ENCODE results near the gene CABLES2. TPM values are rescaled to one million over a fixed set of nuclear protein-coding genes. Genes with fewer than 3 reads are reported as not detected.

The CABLES2 gene
- total RNA-seq, 1 experiment from 2014 or later = 7.5 TPM

DNA sequence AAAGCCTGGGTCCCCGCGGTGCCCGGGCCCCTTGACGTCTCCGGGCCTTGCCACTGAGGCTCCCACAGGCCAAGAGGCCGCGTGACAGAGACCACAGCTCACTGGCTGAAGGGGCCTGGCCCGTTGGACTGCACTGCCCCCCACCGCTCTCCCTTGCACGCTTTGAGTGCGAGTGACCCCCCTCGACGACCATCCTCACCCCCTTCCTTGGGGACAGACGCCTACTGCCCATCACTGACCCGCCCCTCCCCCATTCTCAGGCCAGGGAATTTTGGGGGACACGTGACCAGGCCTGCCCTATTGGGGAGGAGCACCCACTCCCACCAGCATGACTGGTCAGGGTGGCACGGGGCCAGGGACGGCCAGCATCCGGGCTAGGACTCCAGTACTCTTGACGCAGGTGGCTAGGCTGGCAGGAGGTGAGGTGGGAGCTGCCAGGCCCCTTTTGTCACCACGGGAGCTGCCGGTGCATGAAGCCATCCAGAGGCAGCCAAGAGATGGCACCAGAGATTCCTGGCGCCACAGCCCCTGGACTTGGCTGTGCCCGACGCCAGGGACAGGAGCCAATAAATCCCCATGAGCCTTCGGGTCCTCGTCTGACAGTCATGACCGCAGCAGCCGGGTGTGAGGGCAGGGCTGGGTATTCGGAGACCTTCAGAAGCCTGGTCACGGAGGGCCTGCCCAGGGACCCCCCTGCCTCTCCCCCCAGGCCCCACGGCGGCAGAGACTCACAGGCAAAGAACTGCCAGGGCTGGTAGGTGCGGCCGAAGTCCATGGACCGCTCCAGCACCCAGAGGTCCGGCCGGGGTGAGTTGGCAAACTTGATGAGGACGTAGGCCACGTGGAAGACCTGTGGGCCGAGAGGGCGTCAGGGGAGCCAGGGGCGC, 54.4 kb downstream of the CABLES2 start (continued):
- TF ChIP-seq JAZF1 (CRISPR knock-in tag; IDR thresholded peaks at IDR 0.05) (no peak), USF1 (CRISPR knock-in tag; IDR thresholded peaks at IDR 0.05) (no peak)
- TF ChIP-seq, protein P1, sequence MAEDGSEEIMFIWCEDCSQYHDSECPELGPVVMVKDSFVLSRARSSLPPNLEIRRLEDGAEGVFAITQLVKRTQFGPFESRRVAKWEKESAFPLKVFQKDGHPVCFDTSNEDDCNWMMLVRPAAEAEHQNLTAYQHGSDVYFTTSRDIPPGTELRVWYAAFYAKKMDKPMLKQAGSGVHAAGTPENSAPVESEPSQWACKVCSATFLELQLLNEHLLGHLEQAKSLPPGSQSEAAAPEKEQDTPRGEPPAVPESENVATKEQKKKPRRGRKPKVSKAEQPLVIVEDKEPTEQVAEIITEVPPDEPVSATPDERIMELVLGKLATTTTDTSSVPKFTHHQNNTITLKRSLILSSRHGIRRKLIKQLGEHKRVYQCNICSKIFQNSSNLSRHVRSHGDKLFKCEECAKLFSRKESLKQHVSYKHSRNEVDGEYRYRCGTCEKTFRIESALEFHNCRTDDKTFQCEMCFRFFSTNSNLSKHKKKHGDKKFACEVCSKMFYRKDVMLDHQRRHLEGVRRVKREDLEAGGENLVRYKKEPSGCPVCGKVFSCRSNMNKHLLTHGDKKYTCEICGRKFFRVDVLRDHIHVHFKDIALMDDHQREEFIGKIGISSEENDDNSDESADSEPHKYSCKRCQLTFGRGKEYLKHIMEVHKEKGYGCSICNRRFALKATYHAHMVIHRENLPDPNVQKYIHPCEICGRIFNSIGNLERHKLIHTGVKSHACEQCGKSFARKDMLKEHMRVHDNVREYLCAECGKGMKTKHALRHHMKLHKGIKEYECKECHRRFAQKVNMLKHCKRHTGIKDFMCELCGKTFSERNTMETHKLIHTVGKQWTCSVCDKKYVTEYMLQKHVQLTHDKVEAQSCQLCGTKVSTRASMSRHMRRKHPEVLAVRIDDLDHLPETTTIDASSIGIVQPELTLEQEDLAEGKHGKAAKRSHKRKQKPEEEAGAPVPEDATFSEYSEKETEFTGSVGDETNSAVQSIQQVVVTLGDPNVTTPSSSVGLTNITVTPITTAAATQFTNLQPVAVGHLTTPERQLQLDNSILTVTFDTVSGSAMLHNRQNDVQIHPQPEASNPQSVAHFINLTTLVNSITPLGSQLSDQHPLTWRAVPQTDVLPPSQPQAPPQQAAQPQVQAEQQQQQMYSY (CRISPR knock-in tag; IDR thresholded peaks at IDR 0.05) = no peak

- TF ChIP-seq ZNF263 (CRISPR knock-in tag; IDR thresholded peaks at IDR 0.05; ENCODE audit: low read depth) (no peak), FOXP1 (CRISPR knock-in tag; IDR thresholded peaks at IDR 0.05; ENCODE audit: borderline replicate concordance) (no peak), JAZF1 (CRISPR knock-in tag; IDR thresholded peaks at IDR 0.05) (no peak), GRHL2 (CRISPR knock-in tag; IDR thresholded peaks at IDR 0.05; ENCODE audit: insufficient replicate concordance, severe bottlenecking) (no peak), CREB1 (CRISPR knock-in tag; IDR thresholded peaks at IDR 0.05) (no peak), ATF1 (CRISPR knock-in tag; IDR thresholded peaks at IDR 0.05) (no peak), SP1 (CRISPR knock-in tag; conservative IDR thresholded peaks at IDR 0.05) (no peak), IRF2 (CRISPR knock-in tag; IDR thresholded peaks at IDR 0.05; ENCODE audit: borderline replicate concordance, low read depth) (no peak), E2F4 (CRISPR knock-in tag; IDR thresholded peaks at IDR 0.05; ENCODE audit: borderline replicate concordance, low read depth) (no peak), ZNF232 (CRISPR knock-in tag; IDR thresholded peaks at IDR 0.05) (no peak), CBFB (CRISPR knock-in tag; IDR thresholded peaks at IDR 0.05; ENCODE audit: low read depth) (no peak), NFE2L1 (CRISPR knock-in tag; IDR thresholded peaks at IDR 0.05) (no peak), ZNF317 (CRISPR knock-in tag; IDR thresholded peaks at IDR 0.05; ENCODE audit: borderline replicate concordance, low read depth) (no peak)
- TF ChIP-seq, protein P2, sequence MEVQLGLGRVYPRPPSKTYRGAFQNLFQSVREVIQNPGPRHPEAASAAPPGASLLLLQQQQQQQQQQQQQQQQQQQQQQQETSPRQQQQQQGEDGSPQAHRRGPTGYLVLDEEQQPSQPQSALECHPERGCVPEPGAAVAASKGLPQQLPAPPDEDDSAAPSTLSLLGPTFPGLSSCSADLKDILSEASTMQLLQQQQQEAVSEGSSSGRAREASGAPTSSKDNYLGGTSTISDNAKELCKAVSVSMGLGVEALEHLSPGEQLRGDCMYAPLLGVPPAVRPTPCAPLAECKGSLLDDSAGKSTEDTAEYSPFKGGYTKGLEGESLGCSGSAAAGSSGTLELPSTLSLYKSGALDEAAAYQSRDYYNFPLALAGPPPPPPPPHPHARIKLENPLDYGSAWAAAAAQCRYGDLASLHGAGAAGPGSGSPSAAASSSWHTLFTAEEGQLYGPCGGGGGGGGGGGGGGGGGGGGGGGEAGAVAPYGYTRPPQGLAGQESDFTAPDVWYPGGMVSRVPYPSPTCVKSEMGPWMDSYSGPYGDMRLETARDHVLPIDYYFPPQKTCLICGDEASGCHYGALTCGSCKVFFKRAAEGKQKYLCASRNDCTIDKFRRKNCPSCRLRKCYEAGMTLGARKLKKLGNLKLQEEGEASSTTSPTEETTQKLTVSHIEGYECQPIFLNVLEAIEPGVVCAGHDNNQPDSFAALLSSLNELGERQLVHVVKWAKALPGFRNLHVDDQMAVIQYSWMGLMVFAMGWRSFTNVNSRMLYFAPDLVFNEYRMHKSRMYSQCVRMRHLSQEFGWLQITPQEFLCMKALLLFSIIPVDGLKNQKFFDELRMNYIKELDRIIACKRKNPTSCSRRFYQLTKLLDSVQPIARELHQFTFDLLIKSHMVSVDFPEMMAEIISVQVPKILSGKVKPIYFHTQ (CRISPR knock-in tag; IDR thresholded peaks at IDR 0.05) = no peak
- TF ChIP-seq, protein P3, sequence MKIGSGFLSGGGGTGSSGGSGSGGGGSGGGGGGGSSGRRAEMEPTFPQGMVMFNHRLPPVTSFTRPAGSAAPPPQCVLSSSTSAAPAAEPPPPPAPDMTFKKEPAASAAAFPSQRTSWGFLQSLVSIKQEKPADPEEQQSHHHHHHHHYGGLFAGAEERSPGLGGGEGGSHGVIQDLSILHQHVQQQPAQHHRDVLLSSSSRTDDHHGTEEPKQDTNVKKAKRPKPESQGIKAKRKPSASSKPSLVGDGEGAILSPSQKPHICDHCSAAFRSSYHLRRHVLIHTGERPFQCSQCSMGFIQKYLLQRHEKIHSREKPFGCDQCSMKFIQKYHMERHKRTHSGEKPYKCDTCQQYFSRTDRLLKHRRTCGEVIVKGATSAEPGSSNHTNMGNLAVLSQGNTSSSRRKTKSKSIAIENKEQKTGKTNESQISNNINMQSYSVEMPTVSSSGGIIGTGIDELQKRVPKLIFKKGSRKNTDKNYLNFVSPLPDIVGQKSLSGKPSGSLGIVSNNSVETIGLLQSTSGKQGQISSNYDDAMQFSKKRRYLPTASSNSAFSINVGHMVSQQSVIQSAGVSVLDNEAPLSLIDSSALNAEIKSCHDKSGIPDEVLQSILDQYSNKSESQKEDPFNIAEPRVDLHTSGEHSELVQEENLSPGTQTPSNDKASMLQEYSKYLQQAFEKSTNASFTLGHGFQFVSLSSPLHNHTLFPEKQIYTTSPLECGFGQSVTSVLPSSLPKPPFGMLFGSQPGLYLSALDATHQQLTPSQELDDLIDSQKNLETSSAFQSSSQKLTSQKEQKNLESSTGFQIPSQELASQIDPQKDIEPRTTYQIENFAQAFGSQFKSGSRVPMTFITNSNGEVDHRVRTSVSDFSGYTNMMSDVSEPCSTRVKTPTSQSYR (CRISPR knock-in tag; IDR thresholded peaks at IDR 0.05) = no peak
- TF ChIP-seq, protein P4, sequence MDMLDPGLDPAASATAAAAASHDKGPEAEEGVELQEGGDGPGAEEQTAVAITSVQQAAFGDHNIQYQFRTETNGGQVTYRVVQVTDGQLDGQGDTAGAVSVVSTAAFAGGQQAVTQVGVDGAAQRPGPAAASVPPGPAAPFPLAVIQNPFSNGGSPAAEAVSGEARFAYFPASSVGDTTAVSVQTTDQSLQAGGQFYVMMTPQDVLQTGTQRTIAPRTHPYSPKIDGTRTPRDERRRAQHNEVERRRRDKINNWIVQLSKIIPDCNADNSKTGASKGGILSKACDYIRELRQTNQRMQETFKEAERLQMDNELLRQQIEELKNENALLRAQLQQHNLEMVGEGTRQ (CRISPR knock-in tag; IDR thresholded peaks at IDR 0.05) = no peak
- Mint-ChIP-seq H3K27me3 (ENCODE audit: low read depth) (no peaks in the 10 kb centered on the region), H3K4me1 (peaks cover 9% of the 10 kb centered on the region), H3K27ac (no peak overlapping the region), H3K36me3 (peaks cover 42% of the 10 kb centered on the region), H3K9me3 (peaks cover 9% of the 10 kb centered on the region), H3K4me3 (no peak overlapping the region)
- DNase-seq (ENCODE audit: low spot score) (no peak), ATAC-seq (no peak)
- CTCF ChIA-PET = no interaction called here
- POLR2A ChIA-PET = no interaction called here
Measured at GRCh38 chr20:62351469-62352401, 55.4 kb downstream of the CABLES2 start.
